Anterior cingulate cortex (tissue), 58 donors: ENCODE measurements around the gene BAG3.
"Not testable (repeated sequence)": the region's sequence is repeated elsewhere in the genome, so short reads cannot be mapped to it uniquely, and the experiment has no call there.

Experiments
- DNase-seq, 58 donors: peaks; one replicate each; lab custom pipeline; 2025; lab: John Stamatoyannopoulos, UW

Gene BAG3

GRCh38 chr10:119687192-119688032 lies 36.2 kb downstream of the BAG3 start:
- DNase-seq, result peak in 1 of 58 donors; percentile 59

GRCh38 chr10:119688033-119688508 lies 36.9 kb downstream of the BAG3 start:
- DNase-seq, result no peak

- DNase-seq, result no peak
These were observed 37.9 kb downstream of the BAG3 start for GRCh38 chr10:119689016-119689580.

GRCh38 chr10:119691726-119692125 lies 40.5 kb downstream of the BAG3 start:
- DNase-seq, result no peak

- peak in 25 of 58 donors; percentile 4 to 77 (median 38) for DNase-seq
These were observed 42.2 kb downstream of the BAG3 start for GRCh38 chr10:119693262-119693957.

GRCh38 chr10:119694608-119695007 lies 43.4 kb downstream of the BAG3 start:
- DNase-seq, result no peak

- DNase-seq, result no peak
These were observed 49.3 kb downstream of the BAG3 start for GRCh38 chr10:119700321-119700954.

GRCh38 chr10:119701861-119702260 lies 50.7 kb downstream of the BAG3 start:
- DNase-seq, result peak in 1 of 58 donors; percentile 18

GRCh38 chr10:119702583-119702982 lies 51.4 kb downstream of the BAG3 start:
- DNase-seq, result no peak

- DNase-seq, result no peak
These were observed 52.8 kb downstream of the BAG3 start for GRCh38 chr10:119703903-119704508.

- DNase-seq, result no peak
These were observed 54.3 kb downstream of the BAG3 start for GRCh38 chr10:119705434-119705831.

- DNase-seq, result no peak
These were observed 55.5 kb downstream of the BAG3 start for GRCh38 chr10:119706521-119707278.

- DNase-seq, result not testable (repeated sequence)
These were observed 56.2 kb downstream of the BAG3 start for GRCh38 chr10:119707331-119707730.

- not testable (repeated sequence) for DNase-seq
These were observed 59.8 kb downstream of the BAG3 start for GRCh38 chr10:119710935-119711334.

- DNase-seq, result peak in 2 of 58 donors; percentile 28 to 38
These were observed 62.7 kb downstream of the BAG3 start for GRCh38 chr10:119713744-119714483.

- DNase-seq, result no peak
These were observed 63.3 kb downstream of the BAG3 start for GRCh38 chr10:119714484-119714816.

- peak in 2 of 58 donors; percentile 11 to 18 for DNase-seq
These were observed 64.7 kb downstream of the BAG3 start for GRCh38 chr10:119715628-119716505.

- DNase-seq, result no peak
These were observed 72.0 kb downstream of the BAG3 start for GRCh38 chr10:119723161-119723560.
